SH-SY5Y (cell line): ENCODE data around the gene CDC37L1.

ENCODE experiments used
- GATA2 ChIP-seq: IDR thresholded peaks from 2 replicates; pipeline ENCODE4 v1.6.1; 2011; ENCODE audit warnings: mild to moderate bottlenecking, low read depth, low read length
- GATA3 ChIP-seq: IDR thresholded peaks from 2 replicates; pipeline ENCODE4 v1.6.1; 2011; ENCODE audit warnings: low read depth, mild to moderate bottlenecking, low read length, moderate library complexity

DNA sequence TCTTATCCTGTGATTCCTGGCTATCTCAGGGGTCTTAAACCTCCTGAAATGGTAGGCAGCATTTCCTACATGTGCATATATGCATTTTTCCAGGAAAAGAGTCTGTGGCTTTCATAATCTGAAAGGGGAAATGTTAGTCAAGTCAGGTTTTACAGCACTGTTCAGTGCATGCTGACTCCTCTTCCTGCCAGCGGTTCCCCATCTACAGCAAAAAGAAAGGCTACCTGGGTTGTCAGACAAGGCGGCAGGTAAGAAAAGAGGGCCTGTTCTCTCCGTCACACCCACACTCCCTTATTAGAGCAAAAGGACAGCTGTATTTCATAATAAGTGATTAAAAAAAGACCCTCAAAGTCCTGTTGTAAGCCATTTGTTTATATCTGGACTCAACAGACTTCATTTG, 8.8 kb upstream of the CDC37L1 start:
- TF ChIP-seq GATA2, result no peak
- no peak for TF ChIP-seq GATA3
